Fibroblast of lung (primary cell): Measurements from ENCODE around the gene LCN6.

Experiments
- CTCF ChIP-seq, 2 donors: IDR thresholded peaks in 1 of 2; conservative IDR thresholded peaks in 1 of 2; 1 replicate in 1 of 2; 2 replicates in 1 of 2; pipeline ENCODE4 v1.5.1; 2011 to 2012; ENCODE audit warnings: low read length in 2 of 2, control low read depth in 1 of 2, inconsistent platforms in 1 of 2, low read depth in 1 of 2, mild to moderate bottlenecking in 1 of 2
- EZH2 ChIP-seq: IDR thresholded peaks from 2 replicates; pipeline ENCODE4 v1.5.1; 2012; ENCODE audit warnings: low read length, control low read depth, mild to moderate bottlenecking; ENCODE audit errors: missing control alignments

- TF ChIP-seq CTCF (conservative IDR thresholded peaks at IDR 0.05 in 1 of 2, IDR thresholded peaks at IDR 0.05 in 1 of 2; ENCODE audit: low read depth in 1 of 2, low read length in 2 of 2) (no peak), EZH2 (no peak)
These were observed 1.7 kb downstream of the LCN6 start for GRCh38 chr9:136746621-136747020.
